VCaP (cell line): ENCODE data around the gene SPRING1.
A peak's percentile ranks its signal among the peaks of the same experiment; 100 is the strongest.

Experiments used
- H3K27ac ChIP-seq: fragments of 450-650 bp; 2 replicates; pipeline ENCODE4 v1.5.1; 2017
- CTCF ChIP-seq: fragments of 450-650 bp; conservative IDR thresholded peaks from 2 replicates; pipeline ENCODE4 v1.5.1; 2017; ENCODE audit warnings: mild to moderate bottlenecking, moderate library complexity

The SPRING1 gene

GRCh38 chr12:116736962-116737773, 701 bp downstream of the SPRING1 start:
- peak overlapping the region; percentile 80 for H3K27ac ChIP-seq
- no peak for TF ChIP-seq CTCF

- no peak for TF ChIP-seq CTCF
- H3K27ac ChIP-seq: peak overlapping the region; percentile 80
Observed at GRCh38 chr12:116735951-116736599, 1.8 kb downstream of the SPRING1 start.

- TF ChIP-seq CTCF: no peak
- peak overlapping the region; percentile 80 for H3K27ac ChIP-seq
Observed at GRCh38 chr12:116735084-116735483, 2.8 kb downstream of the SPRING1 start.

- no peak for TF ChIP-seq CTCF
Observed at GRCh38 chr12:116734156-116734768, 3.6 kb downstream of the SPRING1 start.

GRCh38 chr12:116731801-116732200, 6.1 kb downstream of the SPRING1 start:
- H3K27ac ChIP-seq: no peak overlapping the region
- TF ChIP-seq CTCF: no peak

More at GRCh38 chr12:116734156-116734768, 3.6 kb downstream of the SPRING1 start:
- peak overlapping the region; percentile 80 for H3K27ac ChIP-seq

- TF ChIP-seq CTCF: no peak
- no peak overlapping the region; the same call in 1 of the 2 replicates for H3K27ac ChIP-seq
Observed at GRCh38 chr12:116727891-116728290, 10.0 kb downstream of the SPRING1 start.

GRCh38 chr12:116727261-116727660, 10.6 kb downstream of the SPRING1 start:
- no peak for TF ChIP-seq CTCF
- peak overlapping the region; percentile 44 for H3K27ac ChIP-seq
